ENCODE measurements around the gene CYP2S1. TPM values are rescaled to one million over a fixed set of nuclear protein-coding genes. Genes with fewer than 3 reads are reported as not detected.

Gene CYP2S1
- total and polyA plus RNA-seq, 10 donors = 0.62 to 22.4 (median 4.4) TPM

GRCh38 chr19:41186971-41187883 lies 5.8 kb upstream of the CYP2S1 start:
- no peaks in the 10 kb centered on the region for H3K36me3 ChIP-seq
- intact Hi-C loops (cut with DNase I; ENCODE audit: low total_unique reads) = no loop called here
- no peak overlapping the region for H3K27ac ChIP-seq
- 79 to 87% (median 83%) methylated on average over 8 of the region's 8 CpGs for WGBS, 5 donors
- no peak for DNase-seq
- H3K9me3 ChIP-seq = no peaks in the 10 kb centered on the region
- H3K4me1 ChIP-seq = no peaks in the 10 kb centered on the region
- H3K27me3 ChIP-seq (replicated peaks in 1 of 7) = peaks cover 0 to 38% (median 19%) of the 10 kb centered on the region in 7 donors
- TF ChIP-seq POLR2A (IDR thresholded peaks at IDR 0.05) (no peak), CTCF (IDR thresholded peaks at IDR 0.05 in 8 of 11, conservative IDR thresholded peaks at IDR 0.05 in 3 of 11) (no peak), POLR2AphosphoS5 (IDR thresholded peaks at IDR 0.05) (no peak)
- no peak overlapping the region for H3K4me3 ChIP-seq

GRCh38 chr19:41187884-41188279 lies 5.1 kb upstream of the CYP2S1 start:
- intact Hi-C loops (cut with DNase I; ENCODE audit: low total_unique reads) = no loop called here
- no peaks in the 10 kb centered on the region for H3K36me3 ChIP-seq
- DNase-seq = no peak
- 77 to 90% (median 86%) methylated on average over 3 of the region's 3 CpGs for WGBS, 5 donors
- TF ChIP-seq POLR2AphosphoS5 (IDR thresholded peaks at IDR 0.05) (no peak), CTCF (IDR thresholded peaks at IDR 0.05 in 8 of 11, conservative IDR thresholded peaks at IDR 0.05 in 3 of 11) (no peak), POLR2A (IDR thresholded peaks at IDR 0.05) (no peak)
- peaks cover 0 to 44% (median 21%) of the 10 kb centered on the region in 7 donors for H3K27me3 ChIP-seq (replicated peaks in 1 of 7)
- no peak overlapping the region for H3K4me3 ChIP-seq
- H3K27ac ChIP-seq = no peak overlapping the region
- no peaks in the 10 kb centered on the region for H3K9me3 ChIP-seq
- H3K4me1 ChIP-seq = peaks cover 0 to 5% (median 2%) of the 10 kb centered on the region in 6 donors

- intact Hi-C loops (cut with DNase I; ENCODE audit: low total_unique reads) = no loop called here
- peaks cover 0 to 61% (median 33%) of the 10 kb centered on the region in 7 donors for H3K27me3 ChIP-seq (replicated peaks in 1 of 7)
- TF ChIP-seq CTCF (IDR thresholded peaks at IDR 0.05 in 8 of 11, conservative IDR thresholded peaks at IDR 0.05 in 3 of 11) = no peak
- no peak for TF ChIP-seq POLR2AphosphoS5 (IDR thresholded peaks at IDR 0.05)
- TF ChIP-seq POLR2A (IDR thresholded peaks at IDR 0.05) = no peak
- H3K36me3 ChIP-seq = no peaks in the 10 kb centered on the region
- H3K27ac ChIP-seq = no peak overlapping the region
- DNase-seq = no peak
- H3K4me1 ChIP-seq = peaks cover 0 to 21% (median 5%) of the 10 kb centered on the region in 6 donors
- H3K4me3 ChIP-seq = no peak overlapping the region
- H3K9me3 ChIP-seq = no peaks in the 10 kb centered on the region
- WGBS, 5 donors = 66 to 78% (median 74%) methylated on average over 8 of the region's 8 CpGs
Measured at GRCh38 chr19:41189425-41190065, 3.5 kb upstream of the CYP2S1 start.
